HG03097 (cell line): ENCODE measurements around the gene ZIC2.

Source experiments
- ATAC-seq: cut with Tn5 transposase; IDR thresholded peaks from one replicate; pipeline ENCODE4 v1.9.1; 2021; ENCODE audit not compliant: unreplicated experiment, low FRiP score

Gene ZIC2

DNA sequence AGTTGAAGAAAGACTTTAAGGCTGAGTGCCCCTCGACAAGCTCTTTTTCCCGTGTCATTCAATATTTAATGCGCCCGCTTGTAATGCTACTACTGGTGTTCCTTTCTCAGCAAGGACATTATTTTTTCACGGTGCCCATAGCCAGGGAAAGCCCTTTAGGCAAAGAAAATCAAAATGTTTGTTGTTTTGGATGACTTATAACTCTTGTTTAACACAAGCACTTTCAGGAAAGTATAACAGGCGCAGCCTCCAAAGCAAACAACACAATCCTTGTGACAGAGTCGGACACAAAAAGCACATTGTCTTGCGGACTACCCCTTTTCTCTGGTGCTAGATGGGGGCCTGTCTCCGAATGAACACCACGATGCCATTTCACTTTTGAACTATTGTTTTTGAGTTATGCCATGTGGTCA lies 22.5 kb upstream of the ZIC2 start:
- no peak for ATAC-seq

DNA sequence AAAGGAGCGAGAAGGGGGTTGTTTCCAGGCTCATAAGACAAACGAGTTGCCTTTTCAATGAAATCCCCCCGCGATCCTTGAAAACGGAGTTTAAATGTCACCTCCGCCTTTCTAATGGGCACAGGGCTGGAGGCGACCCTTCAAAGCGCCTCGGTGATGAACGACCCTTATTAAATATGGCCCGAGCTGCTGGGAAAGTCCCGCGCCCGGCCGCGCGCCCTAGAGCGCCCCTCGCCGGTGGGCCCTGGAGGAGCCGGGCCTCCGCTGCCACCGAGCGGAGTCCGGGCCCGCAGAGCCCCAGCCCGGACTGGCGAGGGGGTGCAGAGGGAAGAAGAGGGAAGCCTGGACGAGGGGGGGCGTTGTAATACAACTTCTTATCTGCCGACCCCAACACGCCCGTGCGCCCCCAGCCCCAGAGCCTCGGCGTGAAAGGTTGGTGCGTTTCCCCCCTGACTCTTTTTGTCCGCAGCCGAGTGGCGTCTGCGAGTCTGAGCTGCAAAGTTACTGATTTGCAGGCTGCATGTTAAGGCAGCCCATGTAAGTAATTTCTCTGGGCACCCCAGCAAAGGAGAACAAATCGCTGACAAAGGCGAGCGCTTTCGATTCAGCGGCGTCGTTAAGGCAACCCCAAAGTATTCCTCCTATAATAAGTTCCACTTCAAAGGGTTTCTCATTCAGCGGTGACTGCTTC lies 21.9 kb upstream of the ZIC2 start:
- no peak for ATAC-seq

DNA sequence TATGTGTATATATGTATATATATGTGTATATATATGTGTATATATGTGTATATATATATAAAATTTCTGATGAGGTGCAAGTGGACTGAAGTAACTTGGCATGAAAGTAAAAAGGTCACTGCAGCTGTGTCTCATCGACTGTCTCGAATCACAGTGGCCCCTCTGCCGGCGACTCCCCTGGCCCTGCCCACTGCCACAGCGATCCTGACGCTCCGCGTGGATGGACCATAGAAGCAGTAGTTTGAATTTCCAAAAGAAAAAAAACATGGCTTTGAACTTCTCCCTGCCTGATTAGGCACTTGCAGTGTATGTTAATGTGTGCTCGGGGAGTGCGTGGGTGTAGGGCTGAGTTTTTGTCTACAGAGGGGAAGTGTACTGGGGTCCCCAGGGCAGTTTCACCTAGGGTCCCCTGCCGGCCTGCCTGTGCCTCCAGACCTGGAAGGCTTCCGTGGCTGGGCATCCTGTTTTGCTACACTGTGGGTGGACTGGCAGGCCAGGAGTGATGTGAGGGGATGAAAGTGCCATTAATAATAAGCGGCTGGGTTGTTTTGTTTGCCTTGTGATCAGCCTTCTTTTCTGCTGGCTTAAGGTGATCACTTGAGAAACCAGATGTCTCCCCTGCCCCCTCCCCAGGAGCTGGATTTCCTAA lies 20.8 kb upstream of the ZIC2 start:
- ATAC-seq = no peak

GRCh38 chr13:99961636-99962035 lies 19.9 kb upstream of the ZIC2 start:
- no peak for ATAC-seq

DNA sequence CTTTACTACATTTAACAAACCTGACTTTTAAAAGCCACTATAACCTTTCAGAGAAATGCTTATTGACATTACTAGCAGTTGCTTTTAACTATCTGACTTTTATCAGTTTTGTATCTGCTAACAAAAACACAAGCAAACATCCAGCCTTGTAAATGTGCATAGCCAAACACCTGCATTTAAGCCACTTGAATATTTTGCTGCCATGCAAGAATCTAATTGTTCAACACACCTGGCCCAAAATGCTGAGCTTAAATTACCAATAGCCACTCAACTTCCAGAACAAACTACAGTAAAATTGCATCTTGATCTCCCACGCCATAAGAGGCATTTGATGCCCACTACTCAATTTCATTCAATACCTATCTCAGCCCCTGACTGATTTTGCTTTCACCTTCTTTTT lies 19.3 kb upstream of the ZIC2 start:
- ATAC-seq = no peak

GRCh38 chr13:99963816-99964339 lies 17.7 kb upstream of the ZIC2 start:
- ATAC-seq = no peak

- no peak for ATAC-seq
Observed at GRCh38 chr13:99965329-99966000, 16.1 kb upstream of the ZIC2 start.

DNA sequence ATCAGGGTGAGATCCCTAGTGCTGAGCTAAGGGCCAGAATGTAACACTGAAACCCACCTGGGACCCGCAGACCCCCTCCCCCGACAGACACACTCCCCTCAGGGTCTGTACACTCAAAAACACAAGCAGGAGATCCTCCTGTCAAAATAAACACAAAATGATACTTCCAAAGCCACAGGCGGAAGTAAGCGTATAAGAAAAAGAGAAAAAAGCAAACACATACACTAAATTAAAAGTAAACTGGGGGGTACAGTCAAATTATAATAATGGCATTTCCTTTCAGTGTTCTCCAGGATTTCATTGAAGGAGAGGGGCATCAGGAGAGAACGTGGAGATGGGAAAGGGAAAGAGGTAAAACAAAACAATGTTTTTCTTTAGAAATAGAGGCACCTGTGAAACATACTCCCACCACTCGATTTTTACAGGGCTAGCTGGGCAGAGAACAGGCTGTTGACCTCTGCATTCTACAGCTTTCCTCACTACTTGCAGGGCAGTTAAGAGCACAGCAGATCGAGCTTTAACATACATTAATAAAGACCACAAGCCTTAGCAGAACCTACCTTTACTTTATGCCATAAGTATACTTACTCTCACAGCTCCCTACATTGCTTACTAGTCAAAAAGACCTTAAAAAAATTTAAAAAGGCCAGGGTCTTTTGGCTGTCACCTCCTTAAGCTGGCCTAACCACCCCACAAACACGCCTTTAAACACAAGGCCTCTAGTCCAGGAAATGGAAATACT lies 15.3 kb upstream of the ZIC2 start:
- no peak for ATAC-seq

GRCh38 chr13:99967498-99967868 lies 14.1 kb upstream of the ZIC2 start:
- ATAC-seq = no peak

GRCh38 chr13:99967869-99968520 lies 13.6 kb upstream of the ZIC2 start:
- ATAC-seq = no peak

DNA sequence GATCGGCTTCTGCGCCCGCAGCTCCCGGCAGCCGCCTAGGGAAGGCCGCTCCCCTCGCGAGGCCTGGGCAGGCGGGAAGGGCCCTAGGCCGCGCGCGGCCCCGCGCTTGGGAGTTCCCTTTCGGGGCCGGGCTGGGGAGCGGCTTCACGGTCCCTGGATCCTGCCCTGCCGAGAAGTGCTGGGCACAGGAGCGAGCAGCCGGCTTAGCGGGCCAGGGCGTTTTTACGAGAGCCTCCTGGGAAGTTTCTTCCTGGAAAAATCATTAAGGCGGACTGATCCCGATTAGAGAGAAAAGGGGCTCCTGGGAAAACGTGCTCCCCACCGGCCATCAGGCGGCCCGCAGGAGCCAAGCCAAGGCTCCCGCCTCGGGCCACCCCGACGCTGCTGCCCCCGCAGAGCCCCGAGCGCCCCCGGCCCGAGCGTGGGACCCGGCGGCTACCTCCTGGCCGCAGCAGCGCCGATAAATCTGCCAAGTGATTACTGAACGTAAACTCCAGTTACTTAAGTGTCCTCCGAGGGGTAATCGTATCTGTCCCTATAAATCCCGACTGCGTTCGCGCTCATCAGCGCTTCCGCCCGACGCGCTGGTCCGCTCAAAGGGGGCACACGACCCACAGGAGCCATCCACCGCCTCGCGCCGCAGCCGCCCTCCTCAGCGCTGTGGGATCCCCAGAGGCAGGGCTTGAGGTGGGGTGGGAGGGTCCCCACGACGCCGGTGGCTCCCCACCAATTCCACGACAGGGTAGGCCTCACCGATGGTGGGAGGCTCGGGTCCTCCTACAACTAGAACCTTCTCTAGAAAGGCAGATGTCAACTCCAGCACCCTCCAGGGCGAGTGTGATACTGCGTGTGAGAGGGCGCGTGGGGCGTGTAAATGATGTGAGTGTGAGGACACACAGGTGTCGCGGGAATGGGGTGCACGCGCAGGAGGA lies 12.8 kb upstream of the ZIC2 start:
- ATAC-seq = no peak

DNA sequence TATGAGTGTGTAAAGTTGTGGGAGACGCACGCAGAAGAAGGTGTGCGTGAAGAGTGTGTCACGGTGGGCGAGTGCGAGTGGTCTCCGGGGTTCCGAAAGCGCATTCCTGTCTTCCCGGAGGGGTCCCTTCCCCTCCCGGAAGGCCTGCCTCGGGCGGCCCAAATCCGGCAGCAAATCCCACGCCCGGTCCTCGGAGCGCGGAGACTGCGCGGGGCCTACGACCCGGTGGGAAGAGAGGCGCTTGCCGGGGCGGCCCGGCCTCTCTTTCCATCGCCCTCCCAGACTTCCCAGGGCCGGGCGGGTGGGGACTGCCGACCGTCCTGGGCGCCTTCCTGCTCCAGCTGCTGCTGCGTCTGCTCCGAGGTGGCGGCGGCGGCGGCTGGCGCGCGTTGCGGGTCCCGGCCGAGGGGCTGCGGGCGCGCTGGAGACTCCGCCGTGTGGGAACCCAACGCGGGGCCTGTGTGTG lies 12.1 kb upstream of the ZIC2 start:
- ATAC-seq = no peak

GRCh38 chr13:99969919-99970650 lies 11.5 kb upstream of the ZIC2 start:
- ATAC-seq = no peak

GRCh38 chr13:99970651-99971575 lies 10.7 kb upstream of the ZIC2 start:
- no peak for ATAC-seq

DNA sequence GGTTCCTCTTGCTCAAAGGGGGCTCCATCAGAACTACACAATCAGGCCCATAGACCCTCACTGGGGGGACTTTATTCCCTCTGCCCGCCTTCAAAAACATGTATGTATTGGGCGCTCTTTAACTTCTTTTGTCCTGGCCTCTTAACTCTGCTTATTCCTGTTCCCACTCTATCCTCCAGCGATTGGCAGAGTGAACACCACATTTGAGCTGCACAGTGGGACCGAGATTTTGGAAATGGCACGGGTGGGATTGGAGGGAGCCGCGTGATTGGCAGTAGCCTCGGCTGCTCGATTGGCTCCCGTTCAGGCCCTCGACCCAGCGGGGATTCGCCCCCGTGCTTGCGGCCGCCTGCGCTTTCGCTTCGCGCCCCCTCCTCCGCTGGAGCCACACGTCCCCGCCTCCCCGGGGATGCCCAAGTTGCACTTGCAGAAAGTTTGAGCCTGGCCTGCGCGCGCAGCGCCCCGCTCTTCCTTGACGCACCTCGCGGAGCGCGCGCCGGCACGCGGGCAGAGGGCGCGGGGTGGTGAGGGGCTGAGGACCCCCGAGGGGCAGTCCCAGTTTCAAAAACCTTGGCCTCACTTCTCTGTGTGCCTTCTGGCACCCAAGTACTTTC lies 9.9 kb upstream of the ZIC2 start, which contains the start of gene ZIC5:
TSS of gene ZIC5 (minus strand) at position 192 of the 614 bp plus-strand sequence. CDS start at position 28, 164 bp downstream.
- ATAC-seq = no peak

GRCh38 chr13:99972190-99972731 lies 9.3 kb upstream of the ZIC2 start:
- ATAC-seq = no peak
